Common myeloid progenitor, CD34-positive (primary cell): ENCODE data around the gene MOSPD3.

Experiments
- CTCF ChIA-PET: fragments of 350-600 bp; sonication (Branson Sonifier 250); formaldehyde crosslinking; loops from one replicate; lab custom pipeline; 2021; ENCODE audit warnings: antibody characterized with exemption; lab: Charles Lee
- POLR2A ChIA-PET: fragments of 350-600 bp; sonication (Branson Sonifier 250); formaldehyde crosslinking; loops from one replicate; lab custom pipeline; 2021; ENCODE audit warnings: antibody characterized with exemption; lab: Charles Lee
- DNase-seq, 3 donors: peaks; one replicate each; pipeline versions ENCODE4 v3.0.0 to v3.0.0-alpha.2; 2013
- H3K27ac ChIP-seq, 2 experiments: 1 replicate in 1 of 2; 2 replicates in 1 of 2; pipeline ENCODE4 v1.7.0; 2013; ENCODE audit warnings: inconsistent platforms in 2 of 2, low read length in 2 of 2, mild to moderate bottlenecking in 2 of 2, low read depth in 1 of 2, moderate library complexity in 1 of 2; ENCODE audit not compliant: severe bottlenecking in 2 of 2, insufficient read depth in 1 of 2, poor library complexity in 1 of 2
- H3K27me3 ChIP-seq, 5 experiments: replicated peaks in 2 of 5; 1 replicate in 3 of 5; 2 replicates in 2 of 5; pipeline versions ENCODE4 v1.6.1 to v1.7.0; 2013; ENCODE audit warnings: low read length in 4 of 5, mild to moderate bottlenecking in 2 of 5, moderate library complexity in 2 of 5, inconsistent platforms in 1 of 5; ENCODE audit not compliant: insufficient read depth in 5 of 5, control insufficient read depth in 4 of 5
- H3K36me3 ChIP-seq, 4 experiments: 1 replicate in 2 of 4; 2 replicates in 2 of 4; pipeline versions ENCODE4 v1.6.1 to v1.7.0; 2013; ENCODE audit warnings: low read length in 3 of 4, control low read depth in 1 of 4, mild to moderate bottlenecking in 1 of 4; ENCODE audit not compliant: control insufficient read depth in 4 of 4, insufficient read depth in 4 of 4
- H3K4me1 ChIP-seq, 4 experiments: 1 replicate in 3 of 4; 2 replicates in 1 of 4; pipeline versions ENCODE4 v1.6.1 to v1.7.1; 2013; ENCODE audit warnings: low read length in 3 of 4, mild to moderate bottlenecking in 3 of 4, control low read depth in 1 of 4, inconsistent platforms in 1 of 4, moderate library complexity in 1 of 4; ENCODE audit not compliant: control insufficient read depth in 4 of 4, insufficient read depth in 4 of 4; ENCODE audit errors: control extremely low read depth in 1 of 4
- H3K4me3 ChIP-seq, 7 experiments: 1 replicate in 4 of 7; 2 replicates in 3 of 7; pipeline versions ENCODE4 v1.5.1 to v1.7.0; 2013; ENCODE audit warnings: mild to moderate bottlenecking in 7 of 7, low read length in 6 of 7, moderate library complexity in 6 of 7, inconsistent platforms in 2 of 7, low read depth in 2 of 7, control low read depth in 1 of 7; ENCODE audit not compliant: insufficient read depth in 4 of 7, control insufficient read depth in 1 of 7; ENCODE audit errors: extremely low read depth in 1 of 7
- H3K9me3 ChIP-seq, 5 experiments: 1 replicate in 4 of 5; 2 replicates in 1 of 5; pipeline versions ENCODE4 v1.6.1 to v1.7.1; 2013; ENCODE audit warnings: low read length in 4 of 5, mild to moderate bottlenecking in 2 of 5, inconsistent platforms in 1 of 5, low read depth in 1 of 5, moderate library complexity in 1 of 5; ENCODE audit not compliant: control insufficient read depth in 4 of 5, insufficient read depth in 2 of 5; ENCODE audit errors: control extremely low read depth in 1 of 5
- WGBS: methylation state at CpG from one replicate; pipeline ENCODE4 v1.1.5; 2013; ENCODE audit not compliant: insufficient coverage; 5-methylcytosine and 5-hydroxymethylcytosine counted together

MOSPD3 gene

DNA sequence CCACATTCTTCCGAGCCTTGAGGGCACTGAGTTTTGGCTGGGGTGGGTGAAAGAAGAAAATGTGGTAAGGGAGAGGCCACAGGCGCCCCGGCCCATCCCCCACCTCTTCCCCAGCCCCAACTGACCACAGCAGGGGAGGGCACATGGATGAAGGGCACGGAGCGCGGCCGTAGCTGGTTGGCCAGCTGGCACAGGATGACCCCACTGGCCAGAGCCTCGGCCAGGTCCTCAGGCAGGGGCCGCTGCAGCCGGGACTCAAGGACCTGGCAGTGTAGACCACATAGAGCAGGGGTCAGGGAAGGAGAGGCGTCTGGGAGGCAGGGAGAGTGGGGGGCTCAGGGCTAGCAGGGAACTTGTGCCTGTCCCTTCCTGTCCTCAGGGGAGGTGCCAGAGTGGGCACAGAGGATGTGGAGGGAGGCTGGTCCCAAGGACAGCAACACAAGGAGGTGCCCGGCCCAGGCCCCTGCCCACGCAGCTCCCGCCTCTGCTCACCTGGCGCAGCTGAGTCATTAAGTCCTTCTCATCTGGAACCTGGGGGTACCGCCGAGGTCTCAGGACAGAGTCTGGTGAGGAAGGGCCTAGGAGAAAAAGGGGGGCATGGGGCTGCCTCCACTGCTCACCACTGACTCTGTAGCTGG is 36.5 kb upstream of the MOSPD3 start:
- Histone ChIP-seq H3K9me3 (no peaks in the 10 kb centered on the region), H3K36me3 (peaks cover 4 to 90% (median 70%) of the 10 kb centered on the region in 4 experiments), H3K27ac (no peak overlapping the region), H3K4me1 (peaks cover 0 to 7% (median 5%) of the 10 kb centered on the region in 4 experiments), H3K27me3 (no peaks in the 10 kb centered on the region), H3K4me3 (no peak overlapping the region)
- POLR2A ChIA-PET: no interaction called here
- CTCF ChIA-PET: interaction anchor here (1.7 to 4.5 kb wide), 2 partner anchors 10 kb away, joined by 6 to 29 read pairs; partner anchors contain the start of genes FBXO24 and LRCH4
- no peak for DNase-seq
- 98% methylated on average over 14 of the region's 17 CpGs for WGBS

DNA sequence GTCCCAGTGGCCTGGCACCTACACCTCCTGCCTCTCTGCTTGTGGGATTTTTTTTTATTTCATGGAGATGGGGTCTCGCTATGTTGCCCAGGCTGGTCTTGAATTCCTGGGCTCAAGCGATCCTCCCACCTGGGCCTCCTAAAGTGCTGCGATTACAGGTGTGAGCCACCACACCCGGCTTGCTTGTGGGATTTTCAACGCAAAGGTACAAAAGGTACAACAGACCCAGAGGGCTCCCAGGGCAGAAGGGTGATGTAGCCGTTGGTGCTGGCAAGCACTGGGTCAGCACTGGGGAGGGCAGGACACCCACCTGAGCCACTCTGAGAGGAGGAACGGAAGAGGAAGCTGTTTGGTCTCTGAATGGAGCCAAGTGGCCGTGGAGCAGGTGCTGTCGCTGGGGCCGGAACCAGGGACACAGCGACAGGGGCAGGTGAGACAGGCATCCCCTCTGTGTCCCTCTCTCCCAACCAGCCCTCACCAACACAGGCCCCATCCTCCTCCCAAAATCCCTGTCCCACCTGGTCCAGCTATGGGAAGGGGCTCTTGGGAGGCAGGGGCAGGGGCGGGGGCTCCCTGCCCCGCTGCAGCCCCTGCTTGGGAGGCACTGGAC is 35.9 kb upstream of the MOSPD3 start:
- POLR2A ChIA-PET: no interaction called here
- 98% methylated on average over 9 of the region's 13 CpGs for WGBS
- no peaks in the 10 kb centered on the region for H3K9me3 ChIP-seq
- DNase-seq: no peak
- H3K36me3 ChIP-seq: peaks cover 6 to 91% (median 77%) of the 10 kb centered on the region in 4 experiments
- no peak overlapping the region for H3K27ac ChIP-seq
- CTCF ChIA-PET: interaction anchor here (0.6 to 4.5 kb wide), 4 partner anchors 10 to 1736 kb away, joined by 4 to 29 read pairs (median 6); partner anchors contain the start of genes FBXO24 and LRCH4
- H3K4me3 ChIP-seq: no peak overlapping the region
- H3K27me3 ChIP-seq: no peaks in the 10 kb centered on the region
- peaks cover 0 to 6% (median 2%) of the 10 kb centered on the region in 4 experiments for H3K4me1 ChIP-seq

DNA sequence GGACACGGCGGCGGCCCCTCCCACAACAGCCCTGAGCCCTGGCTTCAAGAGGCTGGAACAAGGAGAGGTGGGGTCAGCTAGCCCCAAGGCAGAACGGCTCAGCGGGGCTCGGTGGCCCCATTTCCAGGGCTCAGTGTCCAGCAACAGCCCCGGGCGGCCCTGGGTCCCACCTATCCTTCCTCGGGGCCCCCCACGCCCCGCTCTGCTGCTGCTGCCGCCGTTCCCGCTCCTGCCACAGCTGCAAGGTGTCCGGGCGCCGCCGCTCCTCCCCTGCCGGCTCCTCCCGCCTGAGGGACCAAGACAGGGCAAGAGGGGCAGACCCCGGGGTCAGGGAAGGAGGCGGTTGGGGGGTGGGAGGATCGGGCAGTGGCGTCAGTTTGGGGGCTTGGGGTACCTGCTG is 35.2 kb upstream of the MOSPD3 start:
- peaks cover 6 to 94% (median 80%) of the 10 kb centered on the region in 4 experiments for H3K36me3 ChIP-seq
- H3K27me3 ChIP-seq: no peaks in the 10 kb centered on the region
- POLR2A ChIA-PET: interaction anchor here (0.9 kb wide), 1 partner anchor 9 kb away, joined by 4 read pairs; the partner anchor contains the start of genes FBXO24 and LRCH4
- peaks cover 0 to 12% (median 7%) of the 10 kb centered on the region in 4 experiments for H3K4me1 ChIP-seq
- no peak overlapping the region for H3K4me3 ChIP-seq
- H3K27ac ChIP-seq: no peak overlapping the region
- no peak for DNase-seq
- CTCF ChIA-PET: interaction anchor here (0.6 to 4.5 kb wide), 5 partner anchors 9 to 1735 kb away, joined by 4 to 29 read pairs (median 5); partner anchors contain the start of genes FBXO24 and LRCH4
- 91% methylated on average over 22 of the region's 24 CpGs for WGBS
- no peaks in the 10 kb centered on the region for H3K9me3 ChIP-seq

DNA sequence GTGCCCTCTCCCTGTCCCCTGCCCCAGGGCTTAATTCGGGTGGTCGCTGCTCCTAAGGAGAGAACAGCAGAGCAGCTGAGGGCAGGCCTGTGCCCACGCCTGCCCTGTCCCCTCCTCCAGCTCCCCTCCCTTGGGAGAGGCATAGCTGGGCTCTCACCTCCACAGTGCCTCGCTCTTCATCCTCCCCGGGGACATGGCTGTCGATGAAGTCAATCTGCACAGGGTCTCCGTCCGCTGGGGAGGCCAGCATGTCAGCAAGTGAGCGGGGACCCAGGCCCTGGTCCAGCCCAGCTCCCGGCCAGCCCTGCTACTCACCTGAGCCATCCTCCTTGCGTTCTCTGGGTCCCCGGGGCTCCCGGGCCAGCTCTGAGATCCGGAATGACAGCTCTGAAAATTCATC is 34.8 kb upstream of the MOSPD3 start:
- H3K36me3 ChIP-seq: peaks cover 7 to 94% (median 81%) of the 10 kb centered on the region in 4 experiments
- CTCF ChIA-PET: interaction anchor here (1.3 to 4.5 kb wide), 4 partner anchors 9 to 108 kb away, joined by 5 to 29 read pairs (median 6); partner anchors contain the start of genes FBXO24 and LRCH4
- 94% methylated on average over 13 of the region's 14 CpGs for WGBS

GRCh38 chr7:100578246-100579183 is 33.8 kb upstream of the MOSPD3 start:
- WGBS: 96% methylated on average over 25 of the region's 28 CpGs
- ChIA-PET CTCF (interaction anchor here (1.5 to 4.5 kb wide), 2 partner anchors 13 to 19 kb away, joined by 5 to 29 read pairs; no protein-coding TSS in a partner anchor), POLR2A (no interaction called here)
- Histone ChIP-seq H3K27ac (no peak overlapping the region), H3K36me3 (peaks cover 7 to 88% (median 76%) of the 10 kb centered on the region in 4 experiments), H3K4me1 (peaks cover 6 to 26% (median 21%) of the 10 kb centered on the region in 4 experiments), H3K4me3 (no peak overlapping the region), H3K9me3 (no peaks in the 10 kb centered on the region), H3K27me3 (no peaks in the 10 kb centered on the region)
- no peak for DNase-seq

More for the DNA sequence above, 34.8 kb upstream of the MOSPD3 start:
- no peaks in the 10 kb centered on the region for H3K9me3 ChIP-seq
- no peaks in the 10 kb centered on the region for H3K27me3 ChIP-seq
- POLR2A ChIA-PET: interaction anchor here (0.9 kb wide), 1 partner anchor 9 kb away, joined by 4 read pairs; the partner anchor contains the start of genes FBXO24 and LRCH4
- H3K4me1 ChIP-seq: peaks cover under 1 to 16% (median 11%) of the 10 kb centered on the region in 4 experiments
- DNase-seq: no peak
- H3K4me3 ChIP-seq: no peak overlapping the region
- H3K27ac ChIP-seq: no peak overlapping the region

GRCh38 chr7:100580466-100581283 is 31.7 kb upstream of the MOSPD3 start:
- Histone ChIP-seq H3K4me3 (no peak overlapping the region), H3K36me3 (peaks cover 7 to 68% (median 57%) of the 10 kb centered on the region in 4 experiments), H3K27ac (peak overlapping the region in 1 of 2 experiments; percentile 94), H3K9me3 (no peaks in the 10 kb centered on the region), H3K4me1 (peaks cover 6 to 46% (median 39%) of the 10 kb centered on the region in 4 experiments), H3K27me3 (no peaks in the 10 kb centered on the region)
- ChIA-PET CTCF (interaction anchor here (1.6 to 12.6 kb wide), 3 partner anchors 8 to 17 kb away, joined by 7 to 242 read pairs (median 11); partner anchors contain the start of gene SAP25), POLR2A (interaction anchor here (0.6 kb wide), 1 partner anchor 514 kb away, joined by 6 read pairs; no protein-coding TSS in a partner anchor)
- DNase-seq: no peak
- 95% methylated on average over 10 of the region's 11 CpGs for WGBS
